Measurements from ENCODE around the gene ADGRG3. TPM values are rescaled to one million over a fixed set of nuclear protein-coding genes. Genes with fewer than 3 reads are reported as not detected.

The ADGRG3 gene
- total and polyA plus RNA-seq, 9 of the 15 experiments (the other 6 are each of a cell fraction or from before 2014, with no cell fraction given): 0.09 to 0.52 (median 0.14) TPM; not detected in 3

DNA sequence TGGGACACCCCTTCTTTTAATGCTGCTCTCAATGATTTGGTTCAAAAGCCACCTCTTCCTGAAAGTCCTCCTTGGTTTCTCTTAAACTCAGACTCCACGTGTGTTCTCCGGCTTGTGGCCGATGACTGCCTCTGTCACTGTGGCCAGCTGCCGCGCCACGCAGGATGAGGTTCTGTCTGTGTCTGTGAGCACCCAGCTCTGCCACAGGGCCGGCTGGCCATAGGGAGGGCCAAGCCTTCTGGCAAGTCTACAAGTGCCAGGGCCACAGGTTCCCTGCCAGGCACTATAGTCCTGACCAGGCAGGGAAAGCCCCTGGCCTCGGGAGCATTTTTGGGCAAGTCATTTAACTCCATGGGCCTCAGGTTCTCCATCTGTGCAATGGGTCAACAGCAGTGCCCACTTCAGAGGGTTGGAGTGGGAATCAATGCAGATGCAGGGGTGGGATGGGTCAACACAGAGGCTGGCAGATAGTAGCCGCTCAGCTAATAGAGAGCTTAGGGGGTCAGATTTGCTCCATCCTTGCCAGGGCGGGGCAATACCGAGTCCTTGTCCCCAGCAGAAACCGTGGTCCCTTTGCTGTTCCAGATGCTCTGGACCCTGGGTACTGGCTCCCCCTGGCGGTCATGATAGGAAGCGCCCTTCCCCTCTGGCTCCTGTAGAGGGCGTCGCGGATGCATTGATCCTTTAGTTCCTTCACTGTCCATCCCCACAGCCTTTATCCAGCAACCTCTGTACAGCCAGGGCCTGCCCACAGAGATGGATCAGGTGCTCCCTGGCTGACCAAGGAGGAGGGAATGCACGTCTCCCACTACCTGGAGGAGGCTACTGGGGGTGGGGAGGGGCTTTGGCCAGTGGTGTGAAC, 19.3 kb upstream of the ADGRG3 start (continued):
- no peak for TF ChIP-seq ZNF699 (CRISPR knock-in tag; IDR thresholded peaks at IDR 0.05; ENCODE audit: insufficient replicate concordance)
- TF ChIP-seq ZNF778 (CRISPR knock-in tag; IDR thresholded peaks at IDR 0.05): no peak
- TF ChIP-seq SLC30A9 (CRISPR knock-in tag; IDR thresholded peaks at IDR 0.05): no peak
- TF ChIP-seq BACH1 (tag; IDR thresholded peaks at IDR 0.05): no peak
- no peak for TF ChIP-seq ZNF77 (CRISPR knock-in tag; IDR thresholded peaks at IDR 0.05)
- TF ChIP-seq ZC3H11A (IDR thresholded peaks at IDR 0.05; ENCODE audit: low read depth, low read length): no peak
- TF ChIP-seq SRSF9 (IDR thresholded peaks at IDR 0.05; ENCODE audit: borderline replicate concordance, low read depth, low read length): no peak
- 0 out of 2 replicates have a peak, but pooled peaks have one; percentile 26 for TF ChIP-seq HNRNPUL1 (IDR thresholded peaks at IDR 0.05; ENCODE audit: low read length)
- TF ChIP-seq HSF4 (CRISPR knock-in tag; IDR thresholded peaks at IDR 0.05; ENCODE audit: borderline replicate concordance): no peak
- no peak for TF ChIP-seq CREB1 (IDR thresholded peaks at IDR 0.05)
- no peak for TF ChIP-seq CREB1 (CRISPR knock-in tag; IDR thresholded peaks at IDR 0.05)
- TF ChIP-seq RBM25 (IDR thresholded peaks at IDR 0.05; ENCODE audit: low read depth, low read length, severe bottlenecking): peak; percentile 72
- TF ChIP-seq HCFC1 (IDR thresholded peaks at IDR 0.05; ENCODE audit: low read depth, low read length): no peak
- no peak for TF ChIP-seq ZNF551 (CRISPR knock-in tag; IDR thresholded peaks at IDR 0.05)
- TF ChIP-seq ZNF764 (CRISPR knock-in tag; IDR thresholded peaks at IDR 0.05; ENCODE audit: low read depth): no peak
- TF ChIP-seq, protein P1, sequence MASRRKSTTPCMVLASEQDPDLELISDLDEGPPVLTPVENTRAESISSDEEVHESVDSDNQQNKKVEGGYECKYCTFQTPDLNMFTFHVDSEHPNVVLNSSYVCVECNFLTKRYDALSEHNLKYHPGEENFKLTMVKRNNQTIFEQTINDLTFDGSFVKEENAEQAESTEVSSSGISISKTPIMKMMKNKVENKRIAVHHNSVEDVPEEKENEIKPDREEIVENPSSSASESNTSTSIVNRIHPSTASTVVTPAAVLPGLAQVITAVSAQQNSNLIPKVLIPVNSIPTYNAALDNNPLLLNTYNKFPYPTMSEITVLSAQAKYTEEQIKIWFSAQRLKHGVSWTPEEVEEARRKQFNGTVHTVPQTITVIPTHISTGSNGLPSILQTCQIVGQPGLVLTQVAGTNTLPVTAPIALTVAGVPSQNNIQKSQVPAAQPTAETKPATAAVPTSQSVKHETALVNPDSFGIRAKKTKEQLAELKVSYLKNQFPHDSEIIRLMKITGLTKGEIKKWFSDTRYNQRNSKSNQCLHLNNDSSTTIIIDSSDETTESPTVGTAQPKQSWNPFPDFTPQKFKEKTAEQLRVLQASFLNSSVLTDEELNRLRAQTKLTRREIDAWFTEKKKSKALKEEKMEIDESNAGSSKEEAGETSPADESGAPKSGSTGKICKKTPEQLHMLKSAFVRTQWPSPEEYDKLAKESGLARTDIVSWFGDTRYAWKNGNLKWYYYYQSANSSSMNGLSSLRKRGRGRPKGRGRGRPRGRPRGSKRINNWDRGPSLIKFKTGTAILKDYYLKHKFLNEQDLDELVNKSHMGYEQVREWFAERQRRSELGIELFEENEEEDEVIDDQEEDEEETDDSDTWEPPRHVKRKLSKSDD (conservative IDR thresholded peaks at IDR 0.05; ENCODE audit: low read length): peak; percentile 67; the same call in 1 of the 2 replicates
- TF ChIP-seq SMARCA4 (IDR thresholded peaks at IDR 0.05): no peak
- no peak for TF ChIP-seq IFI16 (CRISPR knock-in tag; IDR thresholded peaks at IDR 0.05)
- no peak for TF ChIP-seq POU5F1 (IDR thresholded peaks at IDR 0.05; ENCODE audit: borderline replicate concordance, low read depth, low read length, partially characterized antibody)
- no peak for TF ChIP-seq POLR2H (tag; IDR thresholded peaks at IDR 0.05; ENCODE audit: low read depth)
